ENCODE results near the gene SLCO4A1. TPM values are rescaled to one million over a fixed set of nuclear protein-coding genes. Genes with fewer than 3 reads are reported as not detected.

Gene SLCO4A1
- total and polyA plus RNA-seq, 12 donors = 1.5 to 52.7 (median 6.8) TPM

GRCh38 chr20:62616728-62617621 is 25.3 kb upstream of the SLCO4A1 start:
- Histone ChIP-seq H3K27ac (peak overlapping the region; percentile 57 to 94 (median 84)), H3K9me3 (no peaks in the 10 kb centered on the region), H3K4me3 (no peak overlapping the region), H3K4me1 (peaks cover 19 to 34% (median 28%) of the 10 kb centered on the region in 9 donors), H3K27me3 (peaks cover 0 to 16% (median 0%) of the 10 kb centered on the region in 7 donors), H3K36me3 (no peaks in the 10 kb centered on the region)
- TF ChIP-seq, protein P1, sequence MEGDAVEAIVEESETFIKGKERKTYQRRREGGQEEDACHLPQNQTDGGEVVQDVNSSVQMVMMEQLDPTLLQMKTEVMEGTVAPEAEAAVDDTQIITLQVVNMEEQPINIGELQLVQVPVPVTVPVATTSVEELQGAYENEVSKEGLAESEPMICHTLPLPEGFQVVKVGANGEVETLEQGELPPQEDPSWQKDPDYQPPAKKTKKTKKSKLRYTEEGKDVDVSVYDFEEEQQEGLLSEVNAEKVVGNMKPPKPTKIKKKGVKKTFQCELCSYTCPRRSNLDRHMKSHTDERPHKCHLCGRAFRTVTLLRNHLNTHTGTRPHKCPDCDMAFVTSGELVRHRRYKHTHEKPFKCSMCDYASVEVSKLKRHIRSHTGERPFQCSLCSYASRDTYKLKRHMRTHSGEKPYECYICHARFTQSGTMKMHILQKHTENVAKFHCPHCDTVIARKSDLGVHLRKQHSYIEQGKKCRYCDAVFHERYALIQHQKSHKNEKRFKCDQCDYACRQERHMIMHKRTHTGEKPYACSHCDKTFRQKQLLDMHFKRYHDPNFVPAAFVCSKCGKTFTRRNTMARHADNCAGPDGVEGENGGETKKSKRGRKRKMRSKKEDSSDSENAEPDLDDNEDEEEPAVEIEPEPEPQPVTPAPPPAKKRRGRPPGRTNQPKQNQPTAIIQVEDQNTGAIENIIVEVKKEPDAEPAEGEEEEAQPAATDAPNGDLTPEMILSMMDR (IDR thresholded peaks at IDR 0.05) = peak; percentile 93 to 98 (median 96)
- 25 to 30% methylated on average over 26 of the region's 26 CpGs for WGBS, 2 donors
- intact Hi-C loops (cut with DNase I) = loop anchor here (2.0 to 10.0 kb wide), 6 partner anchors 115 to 212 kb away; partner anchors contain the start of gene CABLES2 (in 1 of the 10)
- ATAC-seq = peak; percentile 73 to 94 (median 84)
- peak; percentile 66 to 81 for DNase-seq

DNA sequence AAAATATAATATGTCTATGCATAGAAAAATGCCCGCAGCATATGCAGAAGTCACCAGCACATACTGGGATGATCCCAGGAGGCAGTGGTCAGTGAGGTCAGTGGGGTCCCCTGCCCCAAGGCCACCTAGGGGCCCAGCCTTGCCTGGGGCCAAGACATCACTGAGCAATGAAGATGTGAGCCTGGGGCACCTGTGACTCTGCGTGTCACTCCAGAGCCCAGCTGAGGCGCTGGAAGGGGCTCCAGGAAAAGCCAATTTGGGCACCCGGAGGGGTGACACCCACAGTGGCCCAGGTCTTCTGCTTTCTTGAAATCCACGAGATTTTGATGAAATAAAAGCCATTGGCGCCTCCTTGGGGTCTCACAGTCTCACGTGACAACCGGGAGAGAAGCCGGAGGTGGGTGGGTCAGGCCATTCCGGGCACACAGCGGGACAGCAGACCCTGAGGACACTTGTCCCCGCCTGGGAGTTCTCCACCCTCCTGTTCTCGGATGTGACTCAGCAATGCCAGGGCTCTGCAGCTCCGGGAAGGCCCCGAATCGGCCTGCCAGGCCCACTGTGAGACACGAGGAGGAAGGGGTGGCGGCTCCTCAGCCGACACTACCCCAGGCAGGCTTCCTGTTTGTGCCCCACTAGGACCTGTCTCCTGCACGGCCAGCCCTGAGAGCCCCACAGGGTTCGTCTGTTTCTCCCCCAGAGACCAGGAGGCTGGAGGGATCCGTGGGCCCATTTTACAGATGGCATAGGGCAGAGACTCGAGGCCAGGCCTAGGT is 24.4 kb upstream of the SLCO4A1 start:
- no peaks in the 10 kb centered on the region for H3K9me3 ChIP-seq
- WGBS, 2 donors = 70 to 80% methylated on average over 23 of the region's 23 CpGs
- H3K27ac ChIP-seq = peak overlapping the region; percentile 57 to 94 (median 84)
- intact Hi-C loops (cut with DNase I) = loop anchor here (2.0 to 10.0 kb wide), 7 partner anchors 116 to 213 kb away; partner anchors contain the start of gene CABLES2 (in 1 of the 10)
- no peaks in the 10 kb centered on the region for H3K36me3 ChIP-seq
- peak; percentile 24 to 86 (median 71) for ATAC-seq
- H3K4me3 ChIP-seq = no peak overlapping the region
- DNase-seq = peak; percentile 51 to 74
- peaks cover 19 to 40% (median 34%) of the 10 kb centered on the region in 9 donors for H3K4me1 ChIP-seq
- peaks cover 0 to 13% (median 0%) of the 10 kb centered on the region in 7 donors for H3K27me3 ChIP-seq
- TF ChIP-seq, protein P1 (IDR thresholded peaks at IDR 0.05) = no peak

DNA sequence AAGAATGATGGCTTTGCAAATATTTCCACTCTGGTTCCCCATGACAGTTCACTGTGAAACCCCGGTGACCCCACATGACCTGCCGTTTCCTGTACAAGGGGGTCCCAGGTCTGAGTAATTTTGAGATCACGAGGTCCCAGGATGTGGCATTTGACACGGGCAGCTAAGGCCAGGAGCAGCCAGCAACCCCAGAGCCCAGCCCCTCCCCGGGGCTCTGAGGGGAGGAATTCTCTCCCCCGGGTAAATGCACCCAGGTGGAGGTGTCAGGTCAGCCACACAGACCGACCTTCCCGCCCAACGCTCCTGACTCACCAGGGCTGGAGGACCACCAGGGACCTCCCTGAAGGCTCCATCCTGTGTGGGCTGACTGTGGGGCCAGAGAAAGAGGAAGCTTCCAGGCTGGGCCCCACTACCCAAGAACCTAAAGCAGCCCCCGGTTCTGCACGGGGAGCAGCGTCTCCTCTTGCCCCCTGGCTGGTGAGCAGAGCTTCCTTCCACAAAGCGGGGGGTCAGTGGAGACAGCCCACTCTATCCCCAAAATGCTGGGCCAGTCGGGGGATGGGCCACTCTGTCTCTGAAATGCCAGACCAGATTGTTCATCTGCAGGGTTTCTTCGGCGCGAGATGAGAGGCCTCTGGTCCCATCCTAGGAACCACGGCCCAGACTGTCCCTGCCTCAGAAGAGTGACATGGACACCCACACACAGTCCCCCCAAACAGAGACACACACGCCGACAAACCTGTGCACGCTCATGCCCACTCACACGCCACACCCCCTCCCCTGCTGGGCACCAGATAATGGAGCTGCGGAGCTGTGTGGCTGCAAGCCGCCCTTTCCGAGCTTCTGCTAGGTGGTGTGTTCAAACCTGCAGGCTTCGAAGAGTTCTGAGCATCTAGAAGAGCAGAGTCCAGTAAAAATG is 23.4 kb upstream of the SLCO4A1 start:
- 75 to 79% methylated on average over 26 of the region's 26 CpGs for WGBS, 2 donors
- H3K27me3 ChIP-seq = peaks cover 0 to 13% (median 0%) of the 10 kb centered on the region in 7 donors
- no peak overlapping the region for H3K4me3 ChIP-seq
- TF ChIP-seq, protein P1 (IDR thresholded peaks at IDR 0.05) = no peak
- no peak for DNase-seq
- ATAC-seq = peak in 1 of 8 donors; percentile 11
- H3K27ac ChIP-seq = peak overlapping the region; percentile 57 to 94 (median 84)
- intact Hi-C loops (cut with DNase I) = loop anchor here in 6 of 10 donors (2.0 to 10.0 kb wide), 6 partner anchors 117 to 214 kb away; partner anchors contain the start of gene CABLES2 (in 1 of the 6)
- H3K36me3 ChIP-seq = no peaks in the 10 kb centered on the region
- peaks cover 24 to 50% (median 44%) of the 10 kb centered on the region in 9 donors for H3K4me1 ChIP-seq
- no peaks in the 10 kb centered on the region for H3K9me3 ChIP-seq
